Stimulated activated CD8-positive, alpha-beta memory T cell treated with anti-CD3 and anti-CD28 coated beads, Interleukin-2, amount 100 ng/mL, for 48 hours (primary cell): Measurements from ENCODE around the gene NTM.

Experiments
- DNase-seq, 2 donors: peaks; one replicate each; pipeline ENCODE4 v3.0.0-alpha.2; 2020; ENCODE audit warnings: low read depth in 2 of 2

The NTM gene

DNA sequence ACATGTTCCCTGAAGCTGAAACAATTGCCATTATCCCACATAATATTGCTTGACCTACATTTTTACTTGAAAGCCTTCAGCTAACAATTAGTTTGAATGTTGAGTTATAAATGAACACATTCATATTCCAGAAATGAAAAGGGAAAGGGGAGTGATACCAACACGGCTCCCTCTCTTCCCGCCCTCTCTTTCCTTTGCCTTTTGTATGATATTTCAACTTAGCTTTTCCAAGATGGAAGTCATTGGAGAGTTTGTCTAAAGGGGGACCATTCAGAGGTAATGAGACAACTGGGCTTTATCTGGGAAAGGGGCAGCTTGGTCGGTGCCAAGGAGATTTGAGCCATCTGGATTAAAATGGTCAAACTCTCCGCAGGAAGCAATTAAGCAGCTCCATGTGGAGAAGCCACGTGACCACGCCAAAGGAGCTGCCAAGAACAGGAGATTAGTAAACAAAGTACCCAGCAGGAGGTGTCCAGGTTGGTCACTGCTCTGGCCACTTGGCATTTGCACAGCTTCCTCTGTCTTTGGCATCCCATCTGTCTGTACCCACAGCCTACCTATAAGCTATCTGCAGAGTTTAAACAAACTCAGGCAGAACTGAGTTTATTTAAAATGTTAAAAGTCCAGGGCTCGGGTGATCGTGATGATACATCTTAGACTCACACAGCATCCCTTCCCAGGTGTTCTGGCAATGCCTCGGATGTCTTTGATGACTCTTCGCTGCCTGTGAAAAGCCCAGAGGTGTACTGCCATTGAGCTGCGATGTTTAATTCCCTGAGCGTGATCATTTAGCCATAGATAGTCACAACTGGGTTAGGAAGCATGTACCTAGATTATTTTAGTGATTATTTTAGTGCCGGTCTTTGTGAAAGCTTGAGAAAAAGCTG, 735.9 kb downstream of the NTM start:
- DNase-seq = no peak

DNA sequence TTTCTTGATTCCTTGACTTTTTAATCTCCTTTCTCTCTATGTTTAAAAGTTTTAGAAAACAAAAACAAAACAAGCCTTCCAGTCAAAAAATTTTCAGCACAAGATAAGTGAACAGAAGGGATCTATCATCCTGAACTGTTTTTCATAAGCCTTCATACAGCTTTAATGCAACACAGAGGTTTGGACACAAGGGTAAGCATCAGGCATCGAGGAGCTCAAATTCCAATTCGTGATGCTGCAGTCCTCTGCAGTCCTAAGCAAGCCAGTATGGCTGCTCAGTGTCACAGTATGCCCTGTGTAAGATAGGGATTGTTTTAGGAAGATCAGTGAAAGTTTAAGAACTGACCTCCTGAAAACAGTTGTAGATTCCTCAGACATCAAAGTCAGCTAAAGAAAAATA, 740.9 kb downstream of the NTM start:
- no peak for DNase-seq

DNA sequence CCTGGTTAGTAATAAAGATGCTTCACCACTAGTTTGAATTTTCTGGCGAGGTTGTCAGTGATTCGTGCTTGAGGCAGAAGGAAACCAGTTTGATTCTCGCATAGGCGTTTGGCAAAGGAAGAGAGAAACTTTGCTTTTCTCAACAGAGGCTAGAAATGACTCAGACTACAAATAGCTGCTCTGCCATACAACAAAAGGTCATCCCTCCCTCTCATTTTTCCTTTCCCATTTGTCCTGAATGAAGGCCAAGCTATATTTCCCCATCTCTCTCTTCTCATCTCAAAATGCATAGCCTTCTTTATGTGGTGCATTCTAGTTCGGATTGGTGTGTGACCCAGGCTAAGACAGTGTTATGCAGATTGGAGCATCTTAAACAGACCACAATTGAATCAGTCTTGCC, 741.4 kb downstream of the NTM start:
- no peak for DNase-seq

DNA sequence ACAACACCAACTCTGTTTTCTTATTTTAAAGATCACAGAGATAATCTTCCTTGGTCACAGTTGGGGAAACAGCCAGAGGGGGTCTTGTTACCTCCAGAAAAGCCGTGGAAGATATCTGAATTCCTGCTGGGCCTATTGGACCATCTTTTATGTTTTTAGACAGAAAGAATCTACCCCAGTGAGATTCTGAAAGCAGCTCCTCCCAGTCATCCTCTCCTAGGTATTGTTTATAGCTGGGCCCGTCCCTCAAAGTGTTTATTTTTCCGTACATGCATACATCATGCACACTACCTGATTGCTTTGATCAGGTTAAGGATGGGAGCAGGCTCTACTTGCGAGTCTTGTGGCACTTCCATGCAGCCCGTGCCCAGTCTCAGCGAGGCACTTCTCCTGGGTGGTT, 742.4 kb downstream of the NTM start:
- DNase-seq = no peak

DNA sequence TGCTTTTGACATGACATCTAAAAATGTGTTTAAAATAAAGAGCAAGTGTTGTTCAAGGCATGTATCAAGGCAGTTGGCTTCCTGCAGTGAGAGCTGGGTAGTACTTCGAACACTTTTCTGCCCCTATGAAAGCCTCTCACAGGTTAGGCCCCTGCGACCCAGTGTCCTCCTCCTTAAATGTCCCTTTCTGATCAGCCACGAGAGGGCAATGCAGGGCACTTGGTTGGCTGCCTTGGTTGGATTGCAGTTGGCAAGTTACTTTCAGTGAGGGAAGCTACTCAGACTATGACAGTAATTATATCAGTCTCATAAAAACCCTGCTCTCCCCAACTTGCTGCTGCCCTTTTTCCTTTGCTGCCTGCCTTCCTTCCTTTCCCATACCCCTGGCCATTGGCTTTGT, 743.8 kb downstream of the NTM start:
- no peak for DNase-seq

DNA sequence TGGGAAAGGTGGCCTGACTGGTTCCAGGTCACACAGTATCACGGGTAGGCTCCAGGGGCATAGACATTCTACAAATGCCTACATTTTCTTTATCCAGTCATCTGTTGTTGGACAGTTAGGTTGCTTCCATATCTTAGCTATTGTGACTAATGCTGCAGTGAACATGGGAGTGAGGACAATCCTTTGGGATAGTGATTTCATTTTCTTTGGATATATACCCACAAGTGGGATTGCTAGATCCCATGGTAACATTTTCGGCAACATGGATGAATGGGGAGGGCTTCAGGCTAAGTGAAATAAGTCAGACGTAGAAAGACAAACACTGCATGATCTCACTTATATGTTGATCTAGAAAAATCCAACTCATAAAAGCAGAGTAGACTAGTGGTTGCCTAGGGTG, 744.3 kb downstream of the NTM start:
- DNase-seq = no peak

DNA sequence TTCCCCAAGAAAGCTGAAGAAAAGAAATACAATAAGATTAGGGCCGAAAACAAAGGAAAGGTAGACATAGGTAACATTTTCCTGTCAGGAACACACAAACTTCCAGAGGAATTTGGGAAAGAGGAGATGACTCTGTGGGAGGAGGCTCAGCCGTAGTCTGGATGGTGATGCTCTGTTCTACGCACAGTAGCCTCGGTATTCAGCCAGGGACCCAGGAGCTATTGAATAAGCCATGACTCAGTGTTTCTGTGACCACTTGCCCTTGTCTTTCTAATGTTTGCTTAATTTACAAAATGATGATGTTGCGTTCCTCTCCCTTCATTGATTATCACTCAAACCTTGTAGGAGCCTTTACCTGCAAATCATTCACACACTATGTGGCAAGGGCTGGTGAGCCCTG, 745.0 kb downstream of the NTM start:
- DNase-seq = no peak

DNA sequence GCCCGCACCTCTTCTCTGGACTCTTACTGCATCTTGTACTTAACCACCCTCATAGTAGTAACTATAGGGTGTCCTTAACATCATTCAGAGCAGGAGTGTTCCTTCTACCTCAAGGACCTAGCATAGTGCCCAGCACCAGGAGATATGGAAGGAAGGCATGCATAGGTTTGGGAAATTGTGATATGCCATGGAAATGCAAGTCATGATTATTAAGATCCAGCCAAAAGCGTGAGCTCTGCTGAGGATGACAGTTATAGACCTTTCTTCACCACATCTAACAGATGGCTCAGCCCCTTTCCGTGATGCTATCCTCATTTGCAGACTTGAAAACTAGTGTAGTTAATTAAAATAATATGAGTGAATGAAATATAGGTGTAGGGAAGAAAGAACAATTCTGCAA, 746.1 kb downstream of the NTM start:
- DNase-seq = no peak

DNA sequence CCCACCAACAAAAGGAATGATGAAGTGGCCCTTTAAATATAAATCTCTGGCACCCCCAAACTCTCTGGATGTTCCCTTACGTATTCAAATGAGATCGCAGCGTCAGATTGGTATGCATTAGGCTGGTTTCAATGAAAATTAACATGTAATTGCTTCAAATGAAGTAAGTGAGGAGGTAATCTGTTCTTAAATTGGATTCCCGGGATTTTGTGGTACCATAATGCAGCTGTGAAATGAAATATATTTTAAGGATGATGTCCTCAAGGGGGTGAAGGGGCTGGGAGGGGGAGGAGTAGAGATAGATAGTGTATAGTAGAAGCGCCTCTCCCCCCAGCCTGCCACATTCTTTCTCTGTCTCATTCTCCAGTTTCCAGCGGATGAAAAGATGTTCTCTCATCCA, 748.2 kb downstream of the NTM start:
- DNase-seq = no peak

DNA sequence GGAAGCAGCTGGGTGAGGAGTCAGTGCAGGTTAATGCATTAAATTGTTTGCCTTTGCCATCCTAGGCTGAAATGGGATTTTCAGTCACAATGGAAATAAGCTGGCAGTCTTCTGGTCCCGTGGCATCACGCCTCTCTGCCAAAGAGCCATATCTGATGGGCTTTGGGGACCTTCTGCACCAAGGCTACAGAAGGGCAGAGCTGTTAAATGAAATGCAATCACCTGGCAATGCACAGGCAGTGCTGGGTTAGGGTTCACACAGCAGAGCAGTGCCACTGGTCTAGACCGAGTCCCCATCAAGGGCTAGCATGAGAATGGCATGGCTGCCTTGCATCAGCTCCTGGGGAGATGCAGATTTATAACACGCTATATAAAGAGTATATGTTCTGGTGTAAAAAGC, 749.2 kb downstream of the NTM start:
- DNase-seq = no peak

DNA sequence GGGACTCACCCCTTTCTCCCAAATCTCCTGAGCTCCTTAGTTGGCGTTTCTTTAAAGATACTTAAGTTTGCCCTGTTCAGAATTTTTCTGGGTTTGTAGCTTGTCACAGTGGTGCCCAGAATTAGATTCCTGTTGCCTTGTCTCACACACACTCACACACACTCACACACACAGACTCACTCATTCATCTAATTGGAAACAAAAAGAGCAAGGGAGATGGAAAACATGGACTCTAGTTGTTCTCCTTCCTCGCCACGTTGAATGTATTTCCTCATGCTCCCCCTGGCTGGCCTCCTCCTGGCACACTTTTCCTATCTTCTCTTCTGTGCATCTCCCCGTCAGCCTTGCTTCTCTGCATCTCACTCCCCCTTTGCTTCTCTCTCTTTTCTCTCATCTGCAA, 752.3 kb downstream of the NTM start:
- no peak for DNase-seq

DNA sequence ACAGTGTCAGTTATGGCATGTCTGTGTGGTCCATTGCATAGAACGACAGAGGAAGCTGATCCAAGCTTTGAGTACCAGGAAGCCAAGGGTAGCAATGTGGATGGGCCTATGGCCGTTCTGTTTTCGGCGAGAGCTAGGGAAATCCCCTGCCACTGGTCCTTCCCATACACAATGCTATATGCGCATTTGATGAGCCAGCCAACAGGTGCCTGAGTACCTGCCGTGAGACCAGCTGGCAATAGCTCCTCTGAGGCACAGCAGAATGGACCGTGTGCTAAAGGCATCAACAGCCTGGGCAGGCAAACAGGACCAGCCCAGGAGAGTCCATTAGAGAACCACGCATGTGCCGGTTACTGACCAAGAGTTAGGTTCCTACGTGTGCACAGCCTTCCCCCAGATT, 753.0 kb downstream of the NTM start:
- DNase-seq = no peak

DNA sequence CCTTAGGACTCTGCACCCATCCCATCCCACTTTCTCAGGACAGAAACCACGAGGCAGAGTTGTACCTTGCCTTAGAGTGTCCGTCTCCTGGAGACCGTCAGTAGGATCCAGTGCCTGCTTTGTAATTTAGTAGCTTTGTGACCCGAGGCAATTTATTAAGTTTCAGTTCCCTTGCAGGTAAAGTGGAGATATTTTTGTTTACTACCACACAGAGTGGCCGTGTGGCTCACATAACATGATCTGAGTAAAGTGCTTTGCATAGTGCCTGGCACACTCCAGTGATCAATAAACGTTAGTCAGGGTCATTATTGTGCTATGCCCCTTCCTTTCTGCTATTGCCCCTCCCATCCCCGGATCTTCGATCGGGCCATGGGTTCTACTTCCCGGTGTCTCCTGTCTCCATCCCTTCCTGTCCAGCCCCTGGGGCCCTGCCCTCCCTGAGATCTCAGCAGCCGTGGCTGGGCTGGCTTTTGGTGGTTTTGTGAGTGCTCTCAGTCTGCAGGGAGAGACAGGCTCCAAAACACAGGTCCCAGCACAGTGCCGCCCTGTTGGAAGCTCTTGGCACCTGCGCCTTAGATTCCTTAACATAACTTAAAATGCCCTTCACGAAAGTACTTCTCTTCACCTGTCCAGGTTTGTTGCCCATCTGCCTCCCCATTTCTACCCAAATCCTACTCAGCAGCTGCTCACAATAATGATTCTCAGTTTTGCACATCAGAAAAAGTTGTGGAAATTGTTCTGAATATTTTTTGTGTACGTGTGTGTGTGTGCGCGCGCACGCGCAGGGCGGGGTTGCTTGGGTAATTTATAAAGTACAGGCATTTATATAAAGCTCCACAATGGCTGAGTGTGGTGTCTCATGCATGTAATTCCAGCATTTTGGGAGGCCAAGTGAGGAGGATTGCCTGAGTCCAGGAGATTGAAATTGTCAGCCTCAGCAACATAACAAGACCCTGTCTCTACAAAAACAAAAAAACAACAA, 753.7 kb downstream of the NTM start:
- DNase-seq = no peak

DNA sequence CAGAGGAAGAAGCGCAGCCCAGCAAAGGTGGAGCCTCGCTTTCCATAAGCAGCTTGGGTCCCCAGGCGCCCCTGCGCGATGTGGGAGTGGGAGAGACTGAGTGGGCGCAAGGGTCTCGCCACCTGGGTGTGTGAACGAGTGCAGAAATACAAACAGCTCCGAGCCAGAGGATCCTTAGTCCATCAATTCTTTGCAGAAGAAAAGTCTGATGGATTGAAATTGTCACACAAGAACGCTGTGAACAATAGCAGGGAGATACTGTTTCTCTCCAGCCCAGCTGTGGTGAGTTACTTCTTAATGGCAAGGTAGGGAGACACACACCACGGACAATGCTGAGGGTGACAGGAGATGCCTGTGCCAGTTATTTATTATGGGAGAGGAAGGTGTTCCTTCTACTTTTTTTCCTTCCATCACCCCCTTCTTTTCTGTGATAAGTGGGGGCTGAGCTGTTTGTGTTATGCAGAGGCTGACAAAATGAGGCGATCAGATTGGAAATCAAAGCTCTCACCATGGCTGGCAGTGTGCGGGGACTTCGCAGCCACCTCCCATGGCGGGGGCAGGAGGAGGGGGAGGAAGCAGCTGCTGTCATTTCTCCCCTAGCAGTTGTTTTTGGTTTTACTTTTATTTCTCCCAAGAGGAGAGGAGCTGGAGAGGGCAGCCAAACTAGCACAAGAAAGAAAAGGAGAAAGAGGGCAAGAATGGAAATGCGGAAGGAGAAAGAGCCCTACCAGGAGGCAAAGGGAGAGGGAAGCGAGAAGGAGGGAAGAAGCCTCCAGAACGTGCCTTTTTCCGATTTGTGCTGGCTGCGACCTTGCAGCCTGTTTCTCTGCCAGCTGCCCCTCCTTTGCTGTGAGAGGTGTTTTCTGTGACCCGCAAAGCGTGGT, 755.8 kb downstream of the NTM start:
- no peak for DNase-seq

DNA sequence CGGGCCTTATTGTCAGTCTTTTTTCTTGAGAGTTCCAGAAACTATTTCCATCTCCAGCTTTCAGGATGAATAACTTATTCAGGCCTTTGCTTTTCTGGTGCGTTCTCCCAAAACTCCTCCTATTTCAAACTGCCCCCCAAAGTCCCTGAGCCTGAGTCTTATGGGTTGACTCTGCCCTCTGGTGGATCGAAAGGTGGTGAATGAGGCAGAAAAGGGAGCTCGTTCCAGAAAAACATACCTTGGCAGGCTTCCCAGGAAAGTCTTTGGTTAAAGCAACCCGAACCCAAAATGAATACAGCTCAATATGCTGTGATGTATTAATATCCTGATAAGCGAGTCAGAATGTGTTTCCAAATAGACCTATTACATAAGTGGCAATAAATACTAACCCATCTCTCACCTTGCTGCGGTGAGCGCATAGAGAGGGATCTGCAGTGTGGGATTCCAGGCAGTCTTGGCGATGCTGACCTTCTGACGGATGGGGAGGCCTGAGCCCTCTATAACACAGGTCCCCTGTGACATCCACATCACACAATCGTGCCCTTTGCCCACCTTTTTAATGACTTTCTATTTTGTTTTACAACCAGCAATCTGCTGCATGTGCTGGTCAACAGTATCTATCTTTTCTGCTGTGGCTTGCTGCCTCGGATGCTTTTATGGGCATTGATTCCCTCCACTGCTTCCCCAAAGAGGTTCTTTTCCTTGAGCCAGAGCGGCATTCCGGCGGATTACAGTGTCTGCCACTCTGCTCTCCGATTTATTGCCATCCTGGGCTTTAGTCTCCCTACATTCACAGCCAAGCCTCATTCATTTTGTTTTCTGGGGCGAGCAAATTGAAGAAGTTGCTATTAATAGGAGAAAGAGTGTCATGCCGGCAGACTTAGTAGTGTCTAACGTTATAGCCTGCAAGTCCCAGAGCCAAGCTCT, 756.8 kb downstream of the NTM start:
- DNase-seq = no peak

DNA sequence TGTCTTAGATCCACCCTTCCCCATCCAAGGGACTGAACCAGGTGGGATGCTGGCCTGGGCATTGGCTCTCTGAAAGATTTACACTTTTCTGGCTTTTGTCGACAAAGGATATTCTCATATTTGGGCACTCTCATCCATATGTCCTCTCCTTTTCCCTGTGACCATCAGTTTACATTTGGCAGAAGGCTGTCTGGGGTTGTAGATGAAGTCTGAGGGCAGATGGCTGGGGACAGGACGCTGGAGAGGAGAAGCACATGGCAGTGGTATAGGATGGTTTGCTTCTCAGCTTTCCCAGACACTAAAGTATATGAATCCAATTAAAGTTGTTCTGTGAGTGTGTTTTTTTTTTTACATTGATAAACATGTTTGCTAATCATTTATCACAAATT, 757.5 kb downstream of the NTM start:
- DNase-seq = no peak

DNA sequence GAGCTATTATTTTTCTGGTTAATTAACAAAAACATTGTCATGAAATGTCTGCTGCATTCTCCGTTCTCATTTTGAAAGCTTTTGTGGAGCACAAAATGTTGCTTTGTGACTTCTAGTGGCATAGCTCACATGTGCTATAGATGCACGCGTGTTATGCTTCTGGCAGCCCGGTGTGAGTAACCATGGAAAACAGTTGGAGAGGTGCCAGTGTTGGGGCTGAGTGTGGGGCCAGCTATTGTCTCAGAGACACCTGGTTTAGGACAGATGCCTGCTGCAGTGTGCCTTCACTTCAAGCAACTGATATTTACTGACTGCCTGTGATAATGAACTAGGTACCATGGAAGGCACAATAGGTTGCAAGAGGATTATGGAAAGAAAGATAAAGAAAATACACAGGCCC, 760.6 kb downstream of the NTM start:
- no peak for DNase-seq

DNA sequence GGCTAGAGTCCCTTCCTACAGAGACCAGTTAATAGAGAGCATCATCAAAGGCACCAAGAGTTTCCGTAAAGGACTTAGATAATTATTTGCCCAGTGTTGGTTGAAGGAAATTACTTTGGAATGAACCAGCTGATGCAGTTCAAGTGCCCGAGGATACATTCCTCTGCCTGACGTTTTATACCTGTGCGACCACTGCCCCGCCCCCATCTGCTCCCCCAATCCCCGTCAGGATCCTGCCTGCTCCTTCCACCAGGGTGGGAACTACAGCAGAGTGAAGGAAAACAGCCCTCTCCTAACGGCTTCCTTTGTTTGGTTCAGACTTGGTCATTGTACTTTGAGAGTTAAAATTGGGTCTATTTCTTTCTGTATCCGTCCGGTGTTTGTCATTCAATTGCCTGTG, 761.5 kb downstream of the NTM start:
- no peak for DNase-seq

DNA sequence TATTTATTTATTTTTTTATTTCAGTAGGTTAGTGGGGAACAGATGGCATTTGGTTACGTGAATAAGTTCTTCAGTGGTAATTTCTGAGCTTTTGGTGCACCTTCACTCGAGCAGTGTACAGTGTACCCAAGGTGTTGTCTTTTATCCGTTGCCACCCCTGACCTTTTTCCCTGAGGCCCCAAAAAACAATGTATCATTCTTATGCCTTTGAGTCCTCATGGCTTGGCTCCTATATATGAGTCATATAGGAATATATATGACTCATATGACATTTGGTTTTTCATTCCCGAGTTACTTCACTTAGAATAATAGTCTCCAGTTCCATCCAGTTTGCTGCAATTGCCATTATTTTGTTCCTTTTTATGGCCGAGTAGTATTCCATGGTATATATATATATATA, 763.9 kb downstream of the NTM start:
- DNase-seq = no peak

DNA sequence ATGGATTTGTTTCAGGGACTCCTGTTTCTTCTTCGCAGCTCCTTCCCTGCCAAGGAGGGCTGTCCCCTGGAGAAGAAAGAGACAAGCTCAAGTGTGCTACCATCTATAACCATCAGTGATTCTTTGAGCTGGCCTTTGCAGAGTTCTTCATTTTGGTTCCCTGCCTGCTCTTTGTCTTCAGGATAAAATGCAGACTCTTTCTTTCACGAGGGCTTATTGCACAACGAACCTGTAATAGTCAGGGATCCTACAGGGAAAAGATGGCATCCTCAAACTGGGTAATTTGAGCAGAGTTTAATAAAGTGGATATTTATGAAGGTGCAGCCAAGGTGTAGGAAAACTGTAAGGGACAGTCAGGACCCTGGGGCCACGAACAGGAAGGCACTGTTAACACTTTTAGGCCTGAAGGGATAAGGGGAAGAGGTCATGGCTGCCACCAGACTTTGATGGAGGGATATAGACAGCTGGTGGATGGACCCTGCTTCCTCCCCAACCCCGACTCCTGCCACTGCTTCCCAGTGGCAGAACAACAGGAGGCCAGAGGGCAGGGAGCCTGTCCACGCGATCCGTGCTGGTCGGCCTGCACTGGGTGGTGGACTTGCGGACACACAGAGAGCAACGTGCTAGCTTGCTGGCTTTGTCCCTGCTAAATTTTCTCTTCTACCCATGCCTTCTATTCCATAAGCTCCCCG, 767.0 kb downstream of the NTM start:
- DNase-seq = no peak
